ENCODE measurements around the gene ENDOG. TPM values are rescaled to one million over a fixed set of nuclear protein-coding genes. Genes with fewer than 3 reads are reported as not detected.

The ENDOG gene
- total and polyA plus RNA-seq, 2 experiments from 2014 or later, result 21.4 to 26.7 TPM

DNA sequence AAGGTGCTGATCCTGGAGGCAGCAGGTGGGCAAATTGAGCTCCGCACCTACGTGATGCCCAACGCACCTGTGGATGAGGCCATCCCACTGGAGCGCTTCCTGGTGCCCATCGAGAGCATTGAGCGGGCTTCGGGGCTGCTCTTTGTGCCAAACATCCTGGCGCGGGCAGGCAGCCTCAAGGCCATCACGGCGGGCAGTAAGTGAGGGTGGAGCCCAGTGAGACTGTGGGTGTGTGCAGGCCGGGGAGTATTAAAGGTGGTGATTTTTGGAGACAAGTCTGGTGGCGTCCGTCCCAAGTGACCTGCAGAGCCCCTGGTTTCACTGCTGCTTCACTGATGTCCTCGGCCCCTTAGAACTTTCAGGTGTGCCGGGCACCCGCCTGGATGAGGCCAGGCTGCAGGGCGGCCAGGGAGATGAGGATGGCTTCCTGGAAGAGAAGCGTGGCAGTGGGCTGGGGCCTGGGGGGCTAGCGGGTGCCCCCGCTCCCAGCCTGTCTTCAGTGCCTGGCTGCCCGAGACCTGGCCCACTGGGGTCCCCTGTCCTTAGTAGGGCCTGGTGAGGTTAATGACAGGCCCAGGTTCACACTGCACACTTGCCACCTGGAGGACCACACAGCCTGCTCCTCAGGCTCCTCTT is 4.2 kb downstream of the ENDOG start:
- H3K79me2 ChIP-seq (ENCODE audit: insufficient read depth), result no peaks in the 10 kb centered on the region; the same call in 1 of the 2 replicates
- no peaks in the 10 kb centered on the region for H4K20me1 ChIP-seq (ENCODE audit: insufficient read depth)
- in situ Hi-C loops (cut with MboI), result no loop called here
- H3K27me3 ChIP-seq (replicated peaks; ENCODE audit: insufficient read depth), result no peaks in the 10 kb centered on the region
- WGBS, 2 experiments (ENCODE audit: low coverage in 1 of 2, low lambda C conversion rate in 2 of 2, missing lambda C conversion rate in 2 of 2), result 96 to 98% methylated on average over 21 to 22 of the region's 22 CpGs
- no peaks in the 10 kb centered on the region for H3K9me2 ChIP-seq (ENCODE audit: insufficient read depth)
- H3K4me1 ChIP-seq (ENCODE audit: insufficient read depth), result peaks cover 3% of the 10 kb centered on the region; the same call in 1 of the 2 replicates
- H3K4me2 ChIP-seq (ENCODE audit: unreplicated experiment), result no peak overlapping the region
- no peak overlapping the region for H3K27ac ChIP-seq
- no peak overlapping the region for H3K4me3 ChIP-seq
- H3F3A ChIP-seq (ENCODE audit: insufficient read depth), result no peaks in the 10 kb centered on the region
- TF ChIP-seq EZH2 (IDR thresholded peaks at IDR 0.05; ENCODE audit: insufficient read depth, poor library complexity, severe bottlenecking) (no peak), EZH2phosphoT487 (IDR thresholded peaks at IDR 0.05; ENCODE audit: insufficient read depth, low read depth) (no peak)
- H3K36me3 ChIP-seq (ENCODE audit: low read depth), result no peaks in the 10 kb centered on the region
- no peaks in the 10 kb centered on the region for H3K9me3 ChIP-seq (ENCODE audit: low read depth)
- no peak for DNase-seq
- H3K9ac ChIP-seq, result no peak overlapping the region
- no peak overlapping the region for H2AFZ ChIP-seq

- Histone ChIP-seq H4K20me1 (ENCODE audit: insufficient read depth) (no peaks in the 10 kb centered on the region), H3K4me1 (ENCODE audit: insufficient read depth) (peaks cover 4% of the 10 kb centered on the region), H3K4me2 (ENCODE audit: unreplicated experiment) (no peak overlapping the region), H3K27ac (no peak overlapping the region), H2AFZ (no peak overlapping the region), H3K4me3 (no peak overlapping the region), H3K9me3 (ENCODE audit: low read depth) (no peaks in the 10 kb centered on the region), H3K36me3 (ENCODE audit: low read depth) (no peaks in the 10 kb centered on the region), H3K9ac (no peak overlapping the region), H3K79me2 (ENCODE audit: insufficient read depth) (peaks cover 9% of the 10 kb centered on the region), H3K27me3 (replicated peaks; ENCODE audit: insufficient read depth) (no peaks in the 10 kb centered on the region), H3K9me2 (ENCODE audit: insufficient read depth) (no peaks in the 10 kb centered on the region), H3F3A (ENCODE audit: insufficient read depth) (no peaks in the 10 kb centered on the region)
- WGBS, 2 experiments (ENCODE audit: low coverage in 1 of 2, low lambda C conversion rate in 2 of 2, missing lambda C conversion rate in 2 of 2), result 87 to 89% methylated on average over 18 to 19 of the region's 19 CpGs
- in situ Hi-C loops (cut with MboI), result no loop called here
- TF ChIP-seq EZH2 (IDR thresholded peaks at IDR 0.05; ENCODE audit: insufficient read depth, poor library complexity, severe bottlenecking) (no peak), EZH2phosphoT487 (IDR thresholded peaks at IDR 0.05; ENCODE audit: insufficient read depth, low read depth) (no peak)
- DNase-seq, result no peak
These were observed 5.1 kb downstream of the ENDOG start for GRCh38 chr9:128823362-128823902.

GRCh38 chr9:128823903-128824406 is 5.7 kb downstream of the ENDOG start:
- in situ Hi-C loops (cut with MboI), result no loop called here
- H3K9me2 ChIP-seq (ENCODE audit: insufficient read depth), result no peaks in the 10 kb centered on the region
- H3K27ac ChIP-seq, result no peak overlapping the region
- no peak for DNase-seq
- H3F3A ChIP-seq (ENCODE audit: insufficient read depth), result no peaks in the 10 kb centered on the region
- peaks cover 8% of the 10 kb centered on the region for H3K4me1 ChIP-seq (ENCODE audit: insufficient read depth)
- peaks cover 14% of the 10 kb centered on the region for H3K79me2 ChIP-seq (ENCODE audit: insufficient read depth)
- no peak overlapping the region for H2AFZ ChIP-seq
- no peak for TF ChIP-seq EZH2phosphoT487 (IDR thresholded peaks at IDR 0.05; ENCODE audit: insufficient read depth, low read depth)
- no peak for TF ChIP-seq EZH2 (IDR thresholded peaks at IDR 0.05; ENCODE audit: insufficient read depth, poor library complexity, severe bottlenecking)
- no peaks in the 10 kb centered on the region for H4K20me1 ChIP-seq (ENCODE audit: insufficient read depth)
- H3K36me3 ChIP-seq (ENCODE audit: low read depth), result no peaks in the 10 kb centered on the region
- H3K9ac ChIP-seq, result no peak overlapping the region
- H3K9me3 ChIP-seq (ENCODE audit: low read depth), result no peaks in the 10 kb centered on the region
- 93 to 94% methylated on average over 10 to 12 of the region's 12 CpGs for WGBS, 2 experiments (ENCODE audit: low coverage in 1 of 2, low lambda C conversion rate in 2 of 2, missing lambda C conversion rate in 2 of 2)
- no peak overlapping the region for H3K4me2 ChIP-seq (ENCODE audit: unreplicated experiment)
- no peak overlapping the region for H3K4me3 ChIP-seq
- no peaks in the 10 kb centered on the region for H3K27me3 ChIP-seq (replicated peaks; ENCODE audit: insufficient read depth)

GRCh38 chr9:128824911-128825310 is 6.6 kb downstream of the ENDOG start:
- H3K9ac ChIP-seq, result no peak overlapping the region
- no peaks in the 10 kb centered on the region for H3K36me3 ChIP-seq (ENCODE audit: low read depth)
- H2AFZ ChIP-seq, result no peak overlapping the region
- in situ Hi-C loops (cut with MboI), result no loop called here
- H3F3A ChIP-seq (ENCODE audit: insufficient read depth), result no peaks in the 10 kb centered on the region
- H4K20me1 ChIP-seq (ENCODE audit: insufficient read depth), result no peaks in the 10 kb centered on the region
- H3K9me2 ChIP-seq (ENCODE audit: insufficient read depth), result no peaks in the 10 kb centered on the region
- H3K4me1 ChIP-seq (ENCODE audit: insufficient read depth), result peaks cover 8% of the 10 kb centered on the region
- 92 to 93% methylated on average over 7 of the region's 7 CpGs for WGBS, 2 experiments (ENCODE audit: low coverage in 1 of 2, low lambda C conversion rate in 2 of 2, missing lambda C conversion rate in 2 of 2)
- no peak for TF ChIP-seq EZH2phosphoT487 (IDR thresholded peaks at IDR 0.05; ENCODE audit: insufficient read depth, low read depth)
- no peak for TF ChIP-seq EZH2 (IDR thresholded peaks at IDR 0.05; ENCODE audit: insufficient read depth, poor library complexity, severe bottlenecking)
- H3K4me2 ChIP-seq (ENCODE audit: unreplicated experiment), result no peak overlapping the region
- no peak overlapping the region for H3K27ac ChIP-seq
- H3K4me3 ChIP-seq, result no peak overlapping the region
- H3K9me3 ChIP-seq (ENCODE audit: low read depth), result no peaks in the 10 kb centered on the region
- H3K27me3 ChIP-seq (replicated peaks; ENCODE audit: insufficient read depth), result no peaks in the 10 kb centered on the region
- DNase-seq, result no peak
- H3K79me2 ChIP-seq (ENCODE audit: insufficient read depth), result peaks cover 17% of the 10 kb centered on the region

Measured in GM23248 (cell line).